SKM-1 treated with dmso at 0.1 percent for 144 hours (cell line): ENCODE measurements around the gene WBP1L.
"Not testable (repeated sequence)": the region's sequence is repeated elsewhere in the genome, so short reads cannot be mapped to it uniquely, and the experiment has no call there.

ENCODE experiments used
- DNase-seq: peaks from one replicate; lab custom pipeline; 2025; ENCODE audit not compliant: unreplicated experiment; lab: John Stamatoyannopoulos, UW

Gene WBP1L

GRCh38 chr10:102721954-102722353 lies 21.8 kb upstream of the WBP1L start:
- no peak for DNase-seq

GRCh38 chr10:102723989-102724388 lies 19.8 kb upstream of the WBP1L start:
- DNase-seq: no peak

GRCh38 chr10:102726274-102726673 lies 17.5 kb upstream of the WBP1L start:
- DNase-seq: no peak

- no peak for DNase-seq
These were observed 16.5 kb upstream of the WBP1L start for GRCh38 chr10:102727037-102727818.

- DNase-seq: peak; percentile 68
These were observed 14.4 kb upstream of the WBP1L start for GRCh38 chr10:102729029-102730026.

- DNase-seq: no peak
These were observed 12.4 kb upstream of the WBP1L start for GRCh38 chr10:102731222-102731800.

- no peak for DNase-seq
These were observed 11.1 kb upstream of the WBP1L start for GRCh38 chr10:102732661-102733060.

- DNase-seq: no peak
These were observed 8.6 kb upstream of the WBP1L start for GRCh38 chr10:102735065-102735562.

- peak; percentile 90 for DNase-seq
These were observed 5.0 kb upstream of the WBP1L start for GRCh38 chr10:102738692-102739121.

GRCh38 chr10:102740229-102740628 lies 3.5 kb upstream of the WBP1L start:
- no peak for DNase-seq

- DNase-seq: no peak
These were observed 2.0 kb upstream of the WBP1L start for GRCh38 chr10:102741726-102742237.

GRCh38 chr10:102742313-102742712 lies 1.4 kb upstream of the WBP1L start:
- not testable (repeated sequence) for DNase-seq

- DNase-seq: no peak
These were observed 615 bp upstream of the WBP1L start for GRCh38 chr10:102743078-102743587.

- DNase-seq: no peak
These were observed 765 bp downstream of the WBP1L start for GRCh38 chr10:102744374-102745051.

GRCh38 chr10:102745157-102745556 lies 1.4 kb downstream of the WBP1L start:
- DNase-seq: no peak

- DNase-seq: no peak
These were observed 8.7 kb downstream of the WBP1L start for GRCh38 chr10:102752266-102752930.

GRCh38 chr10:102752934-102753664 lies 9.4 kb downstream of the WBP1L start:
- peak; percentile 53 for DNase-seq

- DNase-seq: no peak
These were observed 10.0 kb downstream of the WBP1L start for GRCh38 chr10:102753718-102754117.

- no peak for DNase-seq
These were observed 13.6 kb downstream of the WBP1L start for GRCh38 chr10:102757323-102757722.
